Activated CD4-positive, CD25-positive, alpha-beta regulatory T cell treated with anti-CD3 and anti-CD28 coated beads, Interleukin-2, amount 50 U/mL, for 16 hours (primary cell): ENCODE results near the gene CLCC1.
A peak's percentile ranks its signal among the peaks of the same experiment; 100 is the strongest.
"Not testable (repeated sequence)": the region's sequence is repeated elsewhere in the genome, so short reads cannot be mapped to it uniquely, and the experiment has no call there.

ENCODE experiments used
- DNase-seq: peaks from one replicate; pipeline ENCODE4 v3.0.0-alpha.2; 2020; ENCODE audit warnings: low read depth, low spot score

The CLCC1 gene

GRCh38 chr1:108963052-108963686 is at the start of gene CLCC1:
CLCC1 (minus strand) TSS chr1:108963484; CDS start chr1:108950437, 13,047 bp downstream.
- DNase-seq, result peak; percentile 86

DNA sequence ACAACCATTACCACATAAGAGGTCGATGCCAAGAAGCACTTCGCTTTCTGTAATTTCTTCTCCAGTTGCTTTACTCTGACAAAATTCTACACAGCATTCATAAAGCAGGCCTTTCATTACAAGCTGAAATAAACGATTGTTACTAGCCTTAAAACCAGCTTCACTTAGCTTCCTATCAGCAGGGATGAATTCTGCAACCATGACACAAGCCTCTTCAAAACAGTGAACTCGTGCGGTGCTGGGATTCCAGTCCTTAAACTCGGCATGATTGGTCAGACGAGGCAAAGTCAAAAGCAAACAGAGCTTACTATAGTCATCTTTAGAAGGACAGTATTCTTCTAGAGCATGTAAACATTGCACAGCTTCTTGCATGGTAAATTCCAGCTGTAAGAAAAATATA is 48.1 kb upstream of the CLCC1 start:
- DNase-seq, result no peak

DNA sequence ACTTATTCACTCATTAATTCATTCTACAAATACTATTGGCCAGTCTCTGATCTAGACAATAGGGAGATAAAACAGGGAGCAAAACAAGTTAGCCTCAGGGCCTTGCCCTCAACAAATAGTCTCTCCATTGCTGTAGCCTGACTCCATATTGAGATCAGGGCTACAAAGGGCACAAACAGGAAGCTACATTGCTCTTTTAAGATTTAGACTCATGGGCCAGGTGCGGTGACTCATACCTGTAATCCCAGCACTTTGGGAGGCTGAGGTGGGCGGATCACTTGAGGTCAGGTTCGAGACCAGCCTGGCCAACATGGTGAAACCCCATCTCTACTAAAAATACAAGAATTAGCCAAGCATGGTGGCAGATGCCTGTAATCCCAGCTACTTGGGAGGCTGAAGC is 33.3 kb upstream of the CLCC1 start:
- DNase-seq, result not testable (repeated sequence)

- DNase-seq, result no peak
These were observed 19.8 kb upstream of the CLCC1 start for GRCh38 chr1:108983114-108983513.

GRCh38 chr1:108976658-108977057 is 13.4 kb upstream of the CLCC1 start:
- DNase-seq, result no peak

DNA sequence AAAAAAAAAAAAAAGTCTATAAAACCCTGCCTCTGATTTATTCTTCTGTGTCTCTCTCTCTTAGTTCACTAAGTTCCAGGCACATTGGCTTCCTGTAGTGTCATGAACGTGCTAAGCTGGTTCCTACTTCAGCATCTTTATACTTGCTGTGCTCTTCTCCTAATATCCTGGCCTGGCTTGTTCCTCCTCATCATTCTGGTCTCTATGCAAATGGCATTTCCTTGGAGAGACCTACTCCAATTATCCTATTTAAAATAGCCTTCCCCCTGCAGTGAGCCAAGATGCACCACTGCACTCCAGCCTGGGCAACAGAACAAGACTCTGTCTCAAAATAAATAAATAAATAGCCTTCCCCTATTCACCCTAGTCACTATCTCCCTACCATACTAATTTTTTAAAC is 9.7 kb upstream of the CLCC1 start:
- DNase-seq, result no peak

GRCh38 chr1:108969346-108969745 is 6.1 kb upstream of the CLCC1 start:
- DNase-seq, result no peak

- DNase-seq, result no peak
These were observed 618 bp downstream of the CLCC1 start for GRCh38 chr1:108962681-108963051.

DNA sequence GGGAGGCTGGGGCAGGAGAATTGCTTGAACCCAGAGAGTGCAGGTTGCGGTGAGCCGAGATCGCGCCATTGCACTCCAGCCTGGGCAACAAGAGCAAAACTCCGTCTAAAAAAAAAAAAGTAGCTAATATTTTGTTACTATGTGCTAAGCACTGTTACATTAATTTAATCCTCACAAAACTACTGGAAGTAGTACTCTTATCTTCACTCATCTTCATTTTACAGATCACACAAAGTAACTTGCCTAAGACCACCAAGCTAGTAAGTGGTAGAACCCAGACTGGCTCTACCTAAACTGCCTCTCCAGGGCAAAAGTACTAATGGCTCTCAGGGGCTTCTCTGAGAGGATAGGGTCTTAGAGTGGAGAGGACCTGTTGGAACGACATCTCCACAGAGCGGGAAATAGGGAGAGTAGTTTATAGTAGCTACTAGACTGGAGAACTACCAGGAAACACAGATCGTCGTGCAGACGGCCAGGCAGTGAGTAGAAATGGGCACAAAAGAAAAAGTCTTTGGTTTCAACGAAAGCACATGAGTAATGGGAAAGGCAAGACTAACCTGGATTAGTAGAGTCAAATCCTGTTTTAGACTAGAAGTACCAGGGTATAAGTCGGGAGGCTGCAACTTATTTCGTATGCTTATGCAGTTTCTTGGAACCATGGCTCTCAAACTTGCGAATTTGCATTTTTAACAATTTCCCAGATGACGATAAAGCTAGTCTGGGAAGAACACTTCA is 1.4 kb downstream of the CLCC1 start:
- DNase-seq, result no peak

DNA sequence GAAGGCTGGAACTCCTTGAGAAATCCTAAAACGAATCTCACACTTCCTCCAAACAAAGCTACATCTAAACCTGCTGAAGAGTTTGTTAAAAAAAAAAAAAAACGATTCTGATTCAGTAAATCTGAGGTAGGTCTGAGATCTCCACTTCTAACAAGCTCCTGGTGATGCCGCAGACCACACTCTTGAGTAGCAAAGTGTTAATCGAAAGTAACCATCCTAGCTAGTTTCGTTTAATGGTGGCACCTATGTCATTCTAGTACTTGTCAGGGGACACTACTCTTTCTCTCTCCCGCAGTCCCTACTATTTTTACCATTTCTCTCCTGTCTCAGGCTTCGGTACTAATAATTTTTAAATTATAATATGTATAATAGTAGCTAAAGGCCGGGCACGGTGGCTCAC is 2.1 kb downstream of the CLCC1 start:
- DNase-seq, result no peak

GRCh38 chr1:108960719-108961118 is 2.6 kb downstream of the CLCC1 start:
- DNase-seq, result no peak

- DNase-seq, result no peak
These were observed 5.4 kb downstream of the CLCC1 start for GRCh38 chr1:108957888-108958287.

DNA sequence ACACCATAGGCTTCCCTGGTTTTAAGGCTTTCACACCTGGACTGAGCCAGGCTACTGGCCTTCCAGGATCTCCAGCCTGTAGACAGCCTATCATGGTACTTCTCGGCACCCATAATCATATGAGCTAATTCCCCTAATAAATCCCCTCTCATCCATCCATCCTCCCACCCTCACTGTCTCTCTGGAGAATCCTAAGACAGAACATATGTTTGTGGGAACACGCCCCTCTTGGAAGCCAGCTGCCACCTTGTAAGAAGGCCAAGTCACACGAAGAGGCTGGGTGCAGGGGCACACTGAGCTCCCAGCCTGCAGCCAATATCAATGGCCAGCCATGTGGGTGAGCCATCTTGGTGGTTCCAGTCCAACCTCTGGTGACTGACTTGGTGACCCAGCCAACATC is 7.4 kb downstream of the CLCC1 start:
- DNase-seq, result no peak

DNA sequence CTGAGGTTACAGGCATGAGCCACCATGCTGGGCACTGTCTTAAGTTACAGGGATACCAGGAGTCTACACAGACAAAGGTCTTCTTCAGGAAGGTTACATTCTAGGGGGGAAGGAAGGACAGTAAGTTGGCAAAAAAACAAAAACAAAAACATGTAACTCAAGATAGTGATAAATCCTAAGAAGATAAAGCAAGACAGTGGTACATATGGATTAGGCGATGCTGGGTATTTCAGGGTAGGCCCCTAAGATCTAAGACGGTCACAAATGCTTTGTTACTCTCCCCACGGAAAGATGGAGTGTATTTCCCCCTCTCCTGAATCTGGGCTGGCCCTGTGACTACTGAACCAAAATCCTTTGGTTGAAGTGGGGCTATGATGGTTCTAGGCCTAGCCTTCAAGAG is 8.2 kb downstream of the CLCC1 start:
- DNase-seq, result no peak

GRCh38 chr1:108953452-108953851 is 9.8 kb downstream of the CLCC1 start:
- no peak for DNase-seq

- no peak for DNase-seq
These were observed 12.0 kb downstream of the CLCC1 start for GRCh38 chr1:108951242-108951641.

- no peak for DNase-seq
These were observed 14.2 kb downstream of the CLCC1 start for GRCh38 chr1:108949044-108949443.

DNA sequence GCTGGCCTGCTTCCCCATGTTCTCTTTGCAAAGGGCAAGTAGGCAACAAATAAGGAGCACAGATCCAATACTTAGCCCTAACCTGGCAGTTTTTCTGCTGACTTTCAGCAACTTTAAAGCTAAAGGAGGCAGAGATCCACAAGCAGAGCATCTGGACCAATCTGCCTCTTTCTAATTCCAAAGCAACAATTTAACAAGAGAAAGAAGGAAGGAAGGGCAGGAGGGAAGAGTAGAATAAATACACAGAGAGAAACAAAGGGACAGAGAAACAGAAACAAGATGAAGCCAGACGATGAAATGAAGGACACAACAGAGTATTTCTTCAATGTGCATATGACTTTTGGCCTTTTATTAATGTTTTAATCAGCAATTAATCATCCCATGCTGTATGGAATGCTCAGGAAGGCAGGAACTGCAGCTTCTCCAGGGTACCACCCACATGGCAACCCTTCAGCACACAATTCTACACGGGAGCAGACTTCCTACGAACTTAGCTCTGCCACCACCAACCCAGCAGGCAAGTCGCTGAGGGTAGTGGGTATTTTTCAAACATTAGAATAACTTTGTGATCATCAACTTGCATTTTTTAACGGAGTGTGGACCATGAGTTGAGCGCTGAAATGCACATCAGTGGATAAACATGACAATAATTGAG is 15.3 kb downstream of the CLCC1 start:
- no peak for DNase-seq

GRCh38 chr1:108936170-108936569 is 27.1 kb downstream of the CLCC1 start:
- no peak for DNase-seq

DNA sequence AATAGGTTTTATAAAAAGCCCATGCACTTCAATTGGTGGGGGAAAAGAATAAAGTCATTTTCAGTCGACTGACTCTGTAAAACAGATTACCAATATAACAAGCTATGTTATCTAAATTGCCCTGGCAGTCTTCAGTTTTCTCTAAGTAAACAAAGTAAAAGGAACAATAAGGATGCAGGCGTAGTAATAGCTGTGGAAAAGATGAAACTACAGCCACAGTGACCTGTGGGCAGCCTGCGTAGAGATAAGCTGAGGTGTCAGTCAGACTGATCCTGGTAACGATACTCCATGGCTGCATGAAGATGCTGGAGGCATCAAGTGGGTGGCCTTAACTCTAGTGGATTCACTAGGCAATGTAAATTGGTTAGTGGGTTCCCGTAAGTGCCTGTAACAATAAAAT is 29.3 kb downstream of the CLCC1 start:
- no peak for DNase-seq

DNA sequence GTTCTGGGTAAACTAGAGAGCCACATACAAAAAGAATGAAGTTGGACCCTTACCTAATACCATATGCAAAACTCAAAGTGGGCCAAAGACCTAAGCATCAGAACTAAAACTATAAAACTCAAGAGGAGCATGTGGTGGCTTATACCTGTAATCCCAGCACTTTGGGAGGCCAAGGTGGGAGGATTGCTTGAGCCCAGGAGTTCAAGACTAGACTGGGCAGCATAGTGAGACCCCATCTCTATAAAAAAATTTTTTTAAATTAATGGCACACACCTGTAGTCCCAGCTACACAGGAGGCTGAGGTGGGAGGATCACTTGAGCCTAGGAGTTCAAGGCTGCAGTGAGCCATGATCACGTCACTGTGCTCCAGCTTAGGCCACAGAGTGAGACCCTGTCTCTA is 35.7 kb downstream of the CLCC1 start:
- not testable (repeated sequence) for DNase-seq

DNA sequence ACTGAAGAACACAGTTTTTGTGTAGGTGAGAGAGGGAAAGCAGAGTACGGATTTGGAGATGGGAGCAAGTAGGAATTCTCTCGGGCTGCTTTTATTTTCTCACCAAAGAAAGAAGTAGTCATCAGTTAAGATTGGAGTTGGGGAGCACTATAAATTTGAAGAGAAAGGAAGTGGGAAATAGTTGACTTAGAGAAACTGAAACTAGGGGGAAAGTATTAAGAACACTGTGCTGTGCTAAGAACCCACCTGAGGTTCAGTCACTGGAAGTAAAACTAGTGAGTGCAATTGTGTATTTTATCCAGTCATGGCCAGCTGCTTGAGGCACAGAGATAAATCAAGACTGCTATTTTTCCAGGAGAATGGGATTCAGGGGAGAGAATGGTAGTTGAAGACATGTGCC is 37.4 kb downstream of the CLCC1 start:
- DNase-seq, result no peak

- no peak for DNase-seq
These were observed 46.5 kb downstream of the CLCC1 start for GRCh38 chr1:108916788-108917187.
